ENCODE results near the gene ARID1A.

ARID1A gene

GRCh38 chr1:26729633-26730032 lies 33.8 kb downstream of the ARID1A start:
- no peak for DNase-seq

- no peak for DNase-seq
These were observed 34.9 kb downstream of the ARID1A start for GRCh38 chr1:26730695-26731094.

GRCh38 chr1:26731233-26731902 lies 35.6 kb downstream of the ARID1A start:
- DNase-seq, result no peak

GRCh38 chr1:26733392-26733791 lies 37.6 kb downstream of the ARID1A start:
- no peak for DNase-seq

- DNase-seq, result no peak
These were observed 38.2 kb downstream of the ARID1A start for GRCh38 chr1:26733982-26734381.

GRCh38 chr1:26734501-26735058 lies 38.8 kb downstream of the ARID1A start:
- DNase-seq, result no peak

- DNase-seq, result no peak
These were observed 43.6 kb downstream of the ARID1A start for GRCh38 chr1:26739329-26739914.

- no peak for DNase-seq
These were observed 44.3 kb downstream of the ARID1A start for GRCh38 chr1:26740023-26740634.

GRCh38 chr1:26740952-26741351 lies 45.1 kb downstream of the ARID1A start:
- no peak for DNase-seq

GRCh38 chr1:26743426-26744059 lies 47.7 kb downstream of the ARID1A start:
- DNase-seq, result no peak

- DNase-seq, result no peak
These were observed 48.5 kb downstream of the ARID1A start for GRCh38 chr1:26744075-26744959.

GRCh38 chr1:26745191-26745590 lies 49.4 kb downstream of the ARID1A start:
- DNase-seq, result no peak

GRCh38 chr1:26747048-26747447 lies 51.2 kb downstream of the ARID1A start:
- no peak for DNase-seq

GRCh38 chr1:26748351-26748750 lies 52.5 kb downstream of the ARID1A start:
- DNase-seq, result no peak

- DNase-seq, result no peak
These were observed 53.6 kb downstream of the ARID1A start for GRCh38 chr1:26749458-26749857.

GRCh38 chr1:26750428-26750827 lies 54.6 kb downstream of the ARID1A start:
- DNase-seq, result no peak

GRCh38 chr1:26752519-26752918 lies 56.7 kb downstream of the ARID1A start:
- DNase-seq, result no peak

- no peak for DNase-seq
These were observed 58.5 kb downstream of the ARID1A start for GRCh38 chr1:26754086-26754874.

GRCh38 chr1:26758358-26758757 lies 62.5 kb downstream of the ARID1A start:
- DNase-seq, result no peak

GRCh38 chr1:26759531-26759930 lies 63.7 kb downstream of the ARID1A start:
- DNase-seq, result no peak

- no peak for DNase-seq
These were observed 65.4 kb downstream of the ARID1A start for GRCh38 chr1:26761217-26761616.

GRCh38 chr1:26767714-26768113 lies 71.9 kb downstream of the ARID1A start:
- DNase-seq, result no peak

Measured in NCI-H2227 treated with DMSO at 0.1 percent for 48 hours (cell line).